ENCODE results near the gene RBPJL. TPM values are rescaled to one million over a fixed set of nuclear protein-coding genes. Genes with fewer than 3 reads are reported as not detected.
A peak's percentile ranks its signal among the peaks of the same experiment; 100 is the strongest.

RBPJL gene, protein sequence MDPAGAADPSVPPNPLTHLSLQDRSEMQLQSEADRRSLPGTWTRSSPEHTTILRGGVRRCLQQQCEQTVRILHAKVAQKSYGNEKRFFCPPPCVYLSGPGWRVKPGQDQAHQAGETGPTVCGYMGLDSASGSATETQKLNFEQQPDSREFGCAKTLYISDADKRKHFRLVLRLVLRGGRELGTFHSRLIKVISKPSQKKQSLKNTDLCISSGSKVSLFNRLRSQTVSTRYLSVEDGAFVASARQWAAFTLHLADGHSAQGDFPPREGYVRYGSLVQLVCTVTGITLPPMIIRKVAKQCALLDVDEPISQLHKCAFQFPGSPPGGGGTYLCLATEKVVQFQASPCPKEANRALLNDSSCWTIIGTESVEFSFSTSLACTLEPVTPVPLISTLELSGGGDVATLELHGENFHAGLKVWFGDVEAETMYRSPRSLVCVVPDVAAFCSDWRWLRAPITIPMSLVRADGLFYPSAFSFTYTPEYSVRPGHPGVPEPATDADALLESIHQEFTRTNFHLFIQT
- not detected for total RNA-seq

DNA sequence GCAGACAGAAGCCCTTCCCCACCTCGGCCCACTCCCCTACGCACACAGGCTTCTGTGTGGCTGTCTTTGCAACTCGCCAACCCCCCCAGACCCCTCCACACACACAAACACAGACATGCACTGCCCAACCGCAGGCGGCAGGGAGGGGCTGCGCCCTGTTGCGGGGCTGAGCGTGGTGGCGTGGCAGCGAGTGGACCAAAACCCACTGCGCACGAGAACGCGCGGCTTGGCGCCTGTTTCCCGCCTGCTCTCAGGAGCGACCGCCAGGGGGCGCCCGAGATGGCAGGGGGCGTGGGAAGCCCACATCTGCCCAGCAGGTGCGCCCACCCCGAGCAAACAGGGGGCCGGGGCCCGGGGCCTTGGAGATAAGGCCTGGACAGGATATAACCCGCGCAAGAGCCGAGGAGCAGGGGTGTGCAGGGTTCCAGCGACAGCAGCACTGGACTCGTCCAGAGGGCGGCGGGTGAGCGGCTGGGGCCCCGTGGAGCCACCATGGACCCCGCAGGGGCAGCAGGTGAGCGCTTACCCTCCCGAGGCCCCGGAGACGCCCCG lies at the start of gene RBPJL:
RBPJL (plus strand) TSS at position 410 of the 552 bp plus-strand sequence; CDS start at position 493, 83 bp downstream.
- DNase-seq = no peak

DNA sequence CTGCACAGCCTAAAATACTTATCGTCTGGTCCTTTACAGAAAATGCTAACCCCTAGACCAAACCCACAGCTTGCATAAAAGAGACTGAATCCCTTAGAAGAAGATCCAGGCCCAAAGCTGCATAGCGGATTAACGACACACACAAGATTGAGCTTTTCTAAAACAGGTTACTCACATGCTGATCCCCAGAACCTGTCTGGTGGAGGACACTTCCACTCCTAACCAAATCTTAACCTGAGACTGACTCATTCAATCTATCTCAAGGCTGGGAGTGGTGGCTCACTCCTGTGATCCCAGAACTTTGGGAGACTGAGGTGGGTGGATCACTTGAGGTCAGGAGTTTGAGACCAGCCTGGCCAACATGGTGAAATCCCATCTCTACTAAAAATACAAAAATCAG lies 49.5 kb upstream of the RBPJL start:
- no peak for DNase-seq

DNA sequence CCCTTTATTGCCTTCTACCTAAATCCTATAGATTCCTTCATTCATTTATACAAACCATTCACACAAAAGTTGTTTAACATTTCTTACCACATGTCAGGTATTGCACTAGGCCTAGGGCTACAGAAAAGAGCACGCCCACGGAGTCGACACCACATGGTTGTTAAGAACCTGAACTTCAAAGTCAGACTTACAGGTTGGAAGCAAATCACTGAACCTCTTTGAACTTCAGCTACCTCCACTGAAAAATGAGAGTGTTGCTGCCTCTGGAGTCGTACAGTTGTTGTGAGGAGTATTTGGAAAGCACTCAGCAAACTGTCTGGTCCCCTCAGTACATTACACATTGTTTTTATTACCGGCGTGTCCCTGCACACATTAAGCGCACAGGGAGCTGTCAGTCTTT lies 48.9 kb upstream of the RBPJL start:
- no peak for DNase-seq

DNA sequence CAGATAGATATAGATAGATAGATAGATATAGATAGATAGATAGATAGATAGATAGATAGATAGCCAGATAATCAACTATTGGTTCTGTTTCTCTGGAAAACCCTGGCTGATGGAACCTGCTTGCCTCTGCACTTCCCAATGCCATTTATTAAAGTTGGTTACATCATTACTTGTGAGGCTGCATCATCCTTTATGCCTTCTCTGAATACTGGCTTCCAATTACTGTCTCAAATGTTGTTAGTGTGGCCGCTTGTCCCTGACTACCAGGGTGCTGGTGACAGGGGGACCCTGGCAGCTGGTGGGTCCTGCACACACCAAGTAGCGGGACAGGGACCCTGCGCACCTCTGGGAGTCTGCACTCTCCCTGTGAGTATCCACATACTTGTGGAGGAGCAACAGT lies 48.4 kb upstream of the RBPJL start:
- DNase-seq = no peak

DNA sequence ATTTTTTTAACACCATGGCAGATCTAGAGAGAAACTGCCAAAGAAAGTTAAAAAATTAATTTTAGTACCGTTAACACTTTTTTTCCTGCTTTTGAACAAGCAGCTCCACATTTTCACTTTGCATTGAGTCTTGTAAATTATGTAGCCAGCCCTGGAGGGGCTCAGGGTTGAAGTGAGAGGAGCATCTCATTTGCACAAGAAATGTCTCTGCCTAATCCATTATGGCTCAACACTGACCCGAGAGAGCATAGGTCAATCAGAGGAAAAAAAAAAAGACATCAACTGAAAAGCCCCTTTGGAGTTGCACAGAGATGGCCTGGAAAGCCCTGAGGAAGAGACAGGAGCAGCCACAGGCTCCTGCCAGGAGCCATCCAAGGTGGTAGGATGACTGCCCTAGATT lies 48.0 kb upstream of the RBPJL start:
- DNase-seq = no peak

DNA sequence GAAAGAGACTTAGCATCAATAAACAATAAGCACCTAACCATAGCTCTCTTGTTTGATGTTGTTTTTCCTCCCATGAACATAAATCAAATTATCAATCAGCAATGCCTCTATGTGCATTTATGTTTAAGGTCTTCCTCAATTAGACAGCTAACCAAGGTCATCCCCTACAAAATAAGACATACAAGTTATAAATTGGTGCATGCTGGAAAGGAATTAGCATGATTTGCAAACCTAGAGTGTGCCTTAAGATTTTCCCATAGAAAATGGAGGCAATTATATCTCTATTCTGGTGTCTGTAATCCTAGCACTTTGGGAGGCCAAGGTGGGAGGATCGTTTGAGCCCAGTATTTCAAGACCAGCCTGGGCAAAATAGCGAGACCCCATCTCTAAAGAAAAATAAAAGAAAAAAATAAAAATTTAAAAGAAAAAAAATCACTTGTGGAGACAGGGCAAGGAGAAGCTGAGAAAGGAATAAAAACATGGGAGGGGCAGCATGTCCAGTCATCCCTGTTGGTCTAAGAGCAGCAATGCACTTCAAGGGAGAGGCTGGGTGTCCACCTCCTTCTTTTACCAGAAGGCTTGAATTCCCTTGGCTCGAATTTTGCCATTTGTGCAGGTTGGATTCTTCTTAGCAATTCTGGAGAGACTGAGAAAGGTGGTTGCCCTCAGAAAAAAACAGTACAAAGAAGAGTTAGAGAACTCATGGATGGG lies 42.9 kb upstream of the RBPJL start:
- DNase-seq = no peak

DNA sequence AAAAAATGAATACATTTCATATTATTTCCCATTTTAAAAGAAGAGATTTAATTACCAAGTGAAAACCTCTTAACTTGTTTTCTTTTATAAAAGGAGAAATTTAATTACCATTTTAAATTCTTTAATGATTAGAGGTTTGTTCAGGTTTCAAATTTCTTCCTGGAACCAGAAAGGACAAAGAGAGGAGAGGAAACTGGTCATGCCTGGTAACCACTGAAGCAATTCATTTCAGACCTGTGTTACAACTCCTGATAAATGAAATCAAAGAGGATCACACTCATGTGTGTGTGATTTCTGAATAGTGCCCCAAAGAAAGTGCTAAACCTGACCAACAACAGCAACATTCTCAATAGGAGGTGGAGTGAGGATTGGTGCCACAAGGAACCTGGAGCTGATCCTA lies 39.7 kb upstream of the RBPJL start:
- no peak for DNase-seq

DNA sequence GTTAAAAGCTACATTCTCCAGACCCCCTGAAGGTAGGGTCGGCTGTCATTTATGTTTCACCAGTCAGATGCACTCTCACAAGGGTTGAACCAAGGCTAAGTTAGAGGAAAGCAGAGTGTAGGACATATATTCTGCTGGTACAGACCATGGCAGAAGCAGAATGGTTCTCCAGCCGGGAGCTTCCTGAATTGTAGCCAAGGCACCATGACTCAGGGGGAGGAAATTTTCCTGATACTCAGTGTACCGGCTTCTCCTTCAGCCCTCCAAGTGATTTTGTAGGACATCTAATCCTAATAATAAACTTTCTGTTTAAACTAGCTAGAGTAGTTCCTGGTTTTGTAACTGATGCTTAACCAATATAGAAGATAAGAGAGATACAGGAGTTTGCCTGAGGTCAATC lies 38.1 kb upstream of the RBPJL start:
- DNase-seq = no peak

DNA sequence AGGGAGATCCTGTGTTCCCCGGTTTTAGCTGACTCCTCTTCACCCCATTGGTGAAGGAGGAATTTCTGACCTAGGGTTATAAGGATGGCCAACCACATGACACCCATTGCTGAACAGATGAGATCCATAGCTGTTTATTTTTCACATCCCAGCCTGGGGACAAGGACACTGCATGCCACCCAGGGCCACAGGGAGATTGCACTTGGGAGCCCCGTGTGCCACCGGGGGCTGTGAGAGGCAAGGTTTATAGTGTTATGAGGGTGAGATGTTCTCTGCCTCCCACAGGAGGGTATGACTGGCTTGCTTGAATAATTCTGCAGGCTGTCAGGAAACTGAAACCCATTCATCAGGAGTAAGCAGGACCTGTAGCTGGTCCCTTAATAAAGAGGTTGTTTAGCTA lies 37.6 kb upstream of the RBPJL start:
- DNase-seq = no peak

DNA sequence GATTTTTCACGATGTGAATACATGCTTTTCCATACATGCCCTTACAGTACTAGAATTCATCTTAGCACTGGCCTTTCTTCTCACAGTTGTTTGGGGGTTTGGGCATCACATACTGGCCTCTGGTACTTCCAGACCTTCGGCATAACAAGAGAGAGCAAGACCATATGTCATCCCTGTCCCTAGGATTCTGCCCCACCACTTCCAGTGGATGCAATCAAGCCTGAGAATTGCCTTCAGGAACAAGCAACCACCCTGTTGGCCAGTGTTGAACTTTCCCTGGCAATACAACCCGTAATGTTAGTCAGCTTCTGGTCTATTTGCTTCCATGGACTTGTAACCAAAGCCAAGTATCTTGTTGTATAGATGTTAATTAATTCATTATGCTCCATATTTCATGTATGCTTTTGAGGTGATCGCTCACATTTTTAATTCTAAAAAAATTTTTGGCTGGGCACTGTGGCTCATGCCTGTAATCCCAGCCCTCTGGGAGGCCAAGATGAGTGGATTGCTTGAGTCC lies 36.8 kb upstream of the RBPJL start:
- no peak for DNase-seq

DNA sequence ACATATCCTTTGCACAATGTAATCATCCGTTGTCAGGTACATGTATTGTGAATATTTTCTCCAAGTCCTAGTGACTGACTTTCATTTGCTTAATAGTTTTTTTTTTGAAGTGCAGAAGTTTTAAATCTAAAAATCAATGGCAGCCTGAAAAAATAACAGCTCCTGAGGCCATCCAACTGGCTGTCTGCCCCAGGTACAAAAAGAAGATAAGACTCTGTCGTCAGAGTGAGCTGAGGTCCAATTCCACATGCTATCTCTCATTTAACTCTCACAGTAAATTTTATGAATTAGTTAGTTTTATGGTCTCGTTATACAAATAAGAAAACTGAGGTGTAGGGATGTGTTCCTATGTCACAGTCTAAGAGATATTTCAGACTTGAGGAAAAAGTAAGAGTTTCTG lies 31.3 kb upstream of the RBPJL start:
- no peak for DNase-seq

DNA sequence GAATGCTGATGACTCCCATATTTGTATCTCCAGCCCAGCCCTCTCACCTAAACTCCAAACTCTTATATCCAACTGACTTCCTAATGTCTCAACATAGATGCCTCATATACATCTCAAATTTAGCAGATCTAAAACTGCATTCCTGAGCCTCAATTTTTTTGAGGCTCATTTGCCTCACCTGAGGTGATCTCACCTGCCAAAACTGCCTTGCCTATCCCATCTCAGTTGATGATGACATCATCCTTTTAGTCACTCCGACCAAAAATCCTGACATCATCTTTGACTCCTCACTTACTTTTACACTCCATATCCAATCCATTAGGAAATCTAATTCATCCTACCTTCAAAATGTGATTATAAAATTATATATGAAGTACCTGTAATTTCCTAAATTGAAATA lies 26.6 kb upstream of the RBPJL start:
- DNase-seq = no peak

DNA sequence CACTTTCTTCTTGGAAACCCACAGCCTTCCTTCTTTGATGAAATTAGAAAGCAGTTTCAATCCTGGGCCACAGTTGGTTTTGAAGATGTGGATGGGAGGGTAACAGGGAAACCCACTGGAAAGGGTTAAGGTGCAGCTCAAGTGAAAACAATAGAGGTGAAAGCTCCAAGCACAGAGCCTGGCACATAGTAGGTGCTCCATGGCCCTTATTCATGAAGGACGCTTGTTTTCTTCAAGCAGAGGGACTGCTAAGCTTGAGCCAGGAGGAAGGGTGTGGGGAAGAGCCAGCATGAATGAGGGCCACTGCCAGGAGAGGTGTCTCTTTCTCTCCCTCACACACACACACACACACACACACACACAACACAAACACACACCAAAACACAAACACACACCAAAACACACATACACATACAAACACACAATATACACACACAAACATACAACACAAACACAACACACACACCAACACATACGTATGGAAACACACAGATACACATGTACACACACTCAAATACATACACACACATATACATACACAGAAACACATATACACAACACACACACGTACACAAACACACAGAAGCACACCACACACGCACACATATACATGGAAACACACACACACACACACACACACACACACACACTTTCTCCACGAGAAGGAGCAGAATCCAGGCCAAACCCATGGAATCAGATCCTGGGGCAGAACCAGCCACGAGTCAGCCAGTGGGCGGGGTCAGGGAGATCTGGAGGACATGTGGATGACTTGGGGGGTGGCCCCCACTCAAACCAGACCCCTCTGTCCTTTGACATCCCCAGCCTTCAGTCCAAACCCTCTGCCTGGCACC lies 23.7 kb upstream of the RBPJL start:
- no peak for DNase-seq

DNA sequence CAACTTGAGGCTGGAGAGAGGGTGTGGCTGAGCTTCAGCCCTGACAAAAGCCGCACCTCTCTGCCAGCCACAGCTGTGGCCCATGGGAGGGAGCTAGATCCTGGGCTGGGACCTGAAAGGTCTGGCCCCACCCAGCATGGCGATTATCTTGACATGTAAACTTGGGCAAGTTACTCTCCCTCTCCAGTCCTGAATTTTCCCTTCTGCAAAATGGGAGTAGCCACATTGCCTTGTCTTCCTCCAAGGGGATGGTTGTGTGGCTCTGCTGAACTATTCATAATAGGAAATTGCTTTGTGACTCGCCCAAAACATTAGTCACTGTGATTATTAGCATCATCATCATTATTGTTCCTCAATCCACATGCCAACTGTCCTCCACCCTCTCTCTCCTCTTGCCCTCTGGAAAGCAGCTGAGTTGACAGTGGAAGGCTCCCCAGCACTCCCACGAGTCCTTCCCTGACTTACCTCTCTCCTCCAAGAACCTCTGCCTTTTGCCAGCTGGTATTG lies 23.0 kb upstream of the RBPJL start:
- DNase-seq = no peak

DNA sequence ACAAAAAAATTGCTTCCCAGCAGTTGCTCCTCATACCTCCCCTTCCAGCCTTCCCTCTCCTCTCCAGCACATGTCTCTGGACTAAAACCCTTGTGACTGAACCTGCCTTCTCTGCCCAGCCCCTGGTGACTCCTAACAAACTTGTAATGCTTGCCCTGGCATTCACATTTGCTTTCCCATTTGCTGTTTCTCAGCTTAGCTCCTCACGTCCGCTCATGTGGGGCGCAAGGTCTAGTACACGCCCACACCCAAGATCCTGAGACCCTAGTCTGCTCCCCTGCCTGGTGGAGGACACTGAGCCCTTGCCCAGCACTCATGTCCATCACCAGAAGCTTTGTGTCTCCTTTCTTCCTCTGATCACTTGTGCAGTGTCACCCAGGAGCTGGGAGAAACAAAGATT lies 18.3 kb upstream of the RBPJL start:
- no peak for DNase-seq

DNA sequence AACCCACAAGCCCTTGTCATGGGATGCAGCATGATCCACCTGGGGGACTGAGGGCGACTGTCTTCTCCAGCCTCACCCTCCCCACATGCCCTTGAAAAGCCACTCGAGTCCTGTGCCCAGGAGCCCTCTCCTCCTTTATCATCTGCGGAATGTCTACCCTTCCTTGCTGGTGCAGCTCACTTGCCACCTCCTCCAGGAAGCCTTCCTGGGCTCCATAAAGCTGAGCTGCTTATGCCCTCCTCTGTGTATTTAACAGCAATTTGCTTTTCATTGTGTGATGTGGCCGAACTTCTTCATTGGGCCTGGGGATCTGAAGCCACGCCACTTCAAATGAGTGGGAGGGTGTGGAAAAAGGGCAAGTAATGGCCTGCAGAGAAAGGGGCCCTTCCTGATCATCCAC lies 17.8 kb upstream of the RBPJL start:
- no peak for DNase-seq

DNA sequence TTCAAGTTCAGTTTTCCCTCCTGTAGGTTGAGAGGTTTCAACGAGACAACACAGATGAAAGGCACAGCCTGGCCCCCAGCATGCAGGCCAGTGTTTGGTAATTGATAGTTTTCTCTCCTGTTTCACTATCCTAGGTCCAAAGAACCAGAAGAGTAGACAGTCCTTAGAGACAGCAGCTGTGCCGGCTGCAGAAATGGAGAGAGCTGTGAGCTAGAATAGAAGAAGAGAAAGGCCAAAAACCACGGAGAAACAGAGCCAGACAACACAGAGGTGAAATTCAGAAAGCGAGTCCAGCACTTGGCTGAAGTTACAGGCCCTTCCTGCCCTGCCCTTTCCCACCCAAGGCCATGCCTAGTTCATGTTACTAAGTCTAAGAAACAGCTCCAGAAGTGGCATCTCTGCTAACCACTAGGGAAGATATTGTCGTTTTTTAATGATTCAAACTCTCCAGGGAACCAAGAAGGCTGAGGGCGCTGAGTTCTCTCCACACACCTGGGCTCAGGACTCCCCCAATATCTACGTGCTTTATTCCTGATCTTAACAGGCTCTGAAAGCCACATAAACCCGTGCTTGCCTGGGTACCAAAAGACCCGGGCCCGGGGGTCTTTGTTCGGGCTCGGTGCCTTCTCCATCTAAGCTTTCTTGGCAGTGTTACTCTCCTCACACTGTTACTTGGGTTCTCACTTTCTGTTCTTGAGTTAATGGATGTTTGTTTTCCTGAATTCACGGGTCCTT lies 16.5 kb upstream of the RBPJL start:
- DNase-seq = no peak

DNA sequence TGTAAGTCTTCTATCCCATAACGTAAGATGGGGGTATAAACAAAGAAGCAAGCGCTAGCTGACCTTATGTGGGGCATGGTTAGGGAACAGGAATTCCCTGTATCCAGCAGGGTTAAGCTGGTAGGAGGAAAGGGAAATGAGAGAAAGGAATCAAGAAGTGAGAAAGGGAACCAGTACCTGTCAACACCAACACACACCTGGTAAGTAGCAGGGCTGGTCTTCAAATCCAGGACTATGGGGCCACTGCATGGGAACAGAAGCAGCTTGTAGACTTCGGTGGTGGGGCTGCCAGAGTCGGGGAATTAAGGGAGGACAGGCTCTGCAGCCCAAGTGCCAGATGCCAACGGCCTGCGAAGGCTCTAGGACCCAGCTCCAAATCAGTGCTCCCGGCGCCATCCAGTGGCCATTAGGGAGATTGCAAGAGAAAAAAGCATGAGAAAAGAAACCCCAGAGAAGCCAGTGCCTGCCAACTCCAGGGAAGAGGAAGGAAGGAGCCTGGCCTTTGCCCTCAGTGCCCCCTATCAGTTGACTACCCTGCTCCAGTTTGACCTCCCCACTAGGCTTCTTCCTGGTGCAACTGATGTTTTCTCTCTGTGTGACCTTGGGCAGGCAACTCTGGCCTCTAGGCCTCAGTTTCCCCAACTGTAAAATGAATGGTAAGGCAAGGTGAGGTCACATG lies 15.8 kb upstream of the RBPJL start:
- DNase-seq = peak; percentile 92

DNA sequence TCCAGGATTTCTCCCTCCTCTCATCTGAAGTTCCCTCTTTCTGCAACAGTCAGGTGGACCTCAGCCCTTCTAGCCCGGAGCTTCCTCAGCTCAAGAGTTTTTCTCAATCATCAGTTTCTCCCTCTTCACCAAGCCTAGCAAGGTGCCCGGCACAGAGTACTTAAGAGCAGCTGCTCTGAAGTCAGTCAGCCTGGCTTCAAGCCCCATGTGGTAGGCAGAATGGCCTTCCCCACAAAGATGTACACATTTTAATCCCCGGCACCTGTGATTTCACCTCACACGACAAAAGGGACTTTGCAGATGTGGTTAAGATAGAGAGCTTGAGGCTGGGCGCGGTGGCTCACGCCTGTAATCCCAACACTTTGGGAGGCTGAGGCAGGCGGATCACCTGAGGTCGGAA lies 15.1 kb upstream of the RBPJL start:
- no peak for DNase-seq

DNA sequence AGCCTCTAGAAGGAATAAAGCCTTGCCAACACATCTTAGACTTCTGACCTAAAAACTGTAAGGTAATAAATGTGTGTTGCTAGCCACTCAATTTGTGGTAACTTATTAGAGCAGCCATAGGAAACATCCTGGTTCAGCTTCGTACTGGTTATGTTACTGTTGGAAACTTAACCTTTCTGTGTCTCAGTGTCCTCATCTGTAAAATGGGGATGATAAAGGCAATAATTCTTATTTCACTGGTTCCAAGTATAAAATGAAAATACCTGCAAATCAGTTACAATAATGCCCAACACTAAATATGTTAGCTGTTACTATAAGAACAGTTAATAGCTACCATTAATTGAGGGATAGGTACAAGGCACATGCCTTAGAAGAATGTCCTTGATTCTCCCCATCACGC lies 14.3 kb upstream of the RBPJL start:
- DNase-seq = no peak
